GM12873 (cell line): Measurements from ENCODE around the gene POLE2.

Experiments used
- TF ChIP-seq, protein P1 (sequence below): IDR thresholded peaks from 2 replicates; pipeline ENCODE4 v1.5.1; 2012; ENCODE audit warnings: low read depth, mild to moderate bottlenecking, moderate library complexity, low read length, control low read depth; ENCODE audit not compliant: insufficient read depth; ENCODE audit errors: missing control alignments

Gene POLE2

DNA sequence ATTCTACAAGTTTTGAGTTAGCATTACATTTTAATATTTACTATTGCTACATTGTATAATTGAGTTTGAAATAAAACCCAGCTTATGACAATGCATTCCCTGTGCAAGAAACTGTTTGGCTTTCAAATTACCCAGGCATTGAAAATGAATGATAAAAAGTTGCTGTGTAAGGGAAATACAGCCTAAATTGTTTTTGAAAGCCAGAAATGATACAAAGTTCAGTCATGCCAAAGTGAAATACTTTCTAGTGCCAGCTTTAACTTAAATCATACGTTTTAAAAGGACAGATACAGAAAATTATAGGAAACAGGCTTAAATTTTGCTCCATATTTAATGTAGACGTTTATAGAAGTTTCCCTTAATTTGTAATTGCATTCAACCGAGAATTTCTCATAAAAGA is 64.6 kb downstream of the POLE2 start:
- TF ChIP-seq, protein P1, sequence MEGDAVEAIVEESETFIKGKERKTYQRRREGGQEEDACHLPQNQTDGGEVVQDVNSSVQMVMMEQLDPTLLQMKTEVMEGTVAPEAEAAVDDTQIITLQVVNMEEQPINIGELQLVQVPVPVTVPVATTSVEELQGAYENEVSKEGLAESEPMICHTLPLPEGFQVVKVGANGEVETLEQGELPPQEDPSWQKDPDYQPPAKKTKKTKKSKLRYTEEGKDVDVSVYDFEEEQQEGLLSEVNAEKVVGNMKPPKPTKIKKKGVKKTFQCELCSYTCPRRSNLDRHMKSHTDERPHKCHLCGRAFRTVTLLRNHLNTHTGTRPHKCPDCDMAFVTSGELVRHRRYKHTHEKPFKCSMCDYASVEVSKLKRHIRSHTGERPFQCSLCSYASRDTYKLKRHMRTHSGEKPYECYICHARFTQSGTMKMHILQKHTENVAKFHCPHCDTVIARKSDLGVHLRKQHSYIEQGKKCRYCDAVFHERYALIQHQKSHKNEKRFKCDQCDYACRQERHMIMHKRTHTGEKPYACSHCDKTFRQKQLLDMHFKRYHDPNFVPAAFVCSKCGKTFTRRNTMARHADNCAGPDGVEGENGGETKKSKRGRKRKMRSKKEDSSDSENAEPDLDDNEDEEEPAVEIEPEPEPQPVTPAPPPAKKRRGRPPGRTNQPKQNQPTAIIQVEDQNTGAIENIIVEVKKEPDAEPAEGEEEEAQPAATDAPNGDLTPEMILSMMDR: no peak

DNA sequence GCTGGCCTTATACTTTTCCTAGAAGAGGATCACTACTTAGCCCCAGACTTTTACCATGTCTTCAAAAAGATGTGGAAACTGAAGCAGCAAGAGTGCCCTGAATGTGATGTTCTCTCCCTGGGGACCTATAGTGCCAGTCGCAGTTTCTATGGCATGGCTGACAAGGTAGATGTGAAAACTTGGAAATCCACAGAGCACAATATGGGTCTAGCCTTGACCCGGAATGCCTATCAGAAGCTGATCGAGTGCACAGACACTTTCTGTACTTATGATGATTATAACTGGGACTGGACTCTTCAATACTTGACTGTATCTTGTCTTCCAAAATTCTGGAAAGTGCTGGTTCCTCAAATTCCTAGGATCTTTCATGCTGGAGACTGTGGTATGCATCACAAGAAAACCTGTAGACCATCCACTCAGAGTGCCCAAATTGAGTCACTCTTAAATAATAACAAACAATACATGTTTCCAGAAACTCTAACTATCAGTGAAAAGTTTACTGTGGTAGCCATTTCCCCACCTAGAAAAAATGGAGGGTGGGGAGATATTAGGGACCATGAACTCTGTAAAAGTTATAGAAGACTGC is 65.9 kb downstream of the POLE2 start:
- TF ChIP-seq, protein P1: no peak

DNA sequence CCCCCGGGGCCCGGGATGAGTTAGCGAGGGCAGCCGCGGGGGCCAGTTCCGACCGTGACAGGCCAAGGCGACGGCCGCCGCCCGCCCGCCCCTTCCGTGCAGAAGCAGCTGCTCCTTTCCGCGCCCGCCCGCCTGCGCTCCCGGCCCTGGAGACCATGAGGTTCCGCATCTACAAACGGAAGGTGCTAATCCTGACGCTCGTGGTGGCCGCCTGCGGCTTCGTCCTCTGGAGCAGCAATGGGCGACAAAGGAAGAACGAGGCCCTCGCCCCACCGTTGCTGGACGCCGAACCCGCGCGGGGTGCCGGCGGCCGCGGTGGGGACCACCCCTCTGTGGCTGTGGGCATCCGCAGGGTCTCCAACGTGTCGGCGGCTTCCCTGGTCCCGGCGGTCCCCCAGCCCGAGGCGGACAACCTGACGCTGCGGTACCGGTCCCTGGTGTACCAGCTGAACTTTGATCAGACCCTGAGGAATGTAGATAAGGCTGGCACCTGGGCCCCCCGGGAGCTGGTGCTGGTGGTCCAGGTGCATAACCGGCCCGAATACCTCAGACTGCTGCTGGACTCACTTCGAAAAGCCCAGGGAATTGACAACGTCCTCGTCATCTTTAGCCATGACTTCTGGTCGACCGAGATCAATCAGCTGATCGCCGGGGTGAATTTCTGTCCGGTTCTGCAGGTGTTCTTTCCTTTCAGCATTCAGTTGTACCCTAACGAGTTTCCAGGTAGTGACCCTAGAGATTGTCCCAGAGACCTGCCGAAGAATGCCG is 66.7 kb downstream of the POLE2 start:
- TF ChIP-seq, protein P1: no peak

DNA sequence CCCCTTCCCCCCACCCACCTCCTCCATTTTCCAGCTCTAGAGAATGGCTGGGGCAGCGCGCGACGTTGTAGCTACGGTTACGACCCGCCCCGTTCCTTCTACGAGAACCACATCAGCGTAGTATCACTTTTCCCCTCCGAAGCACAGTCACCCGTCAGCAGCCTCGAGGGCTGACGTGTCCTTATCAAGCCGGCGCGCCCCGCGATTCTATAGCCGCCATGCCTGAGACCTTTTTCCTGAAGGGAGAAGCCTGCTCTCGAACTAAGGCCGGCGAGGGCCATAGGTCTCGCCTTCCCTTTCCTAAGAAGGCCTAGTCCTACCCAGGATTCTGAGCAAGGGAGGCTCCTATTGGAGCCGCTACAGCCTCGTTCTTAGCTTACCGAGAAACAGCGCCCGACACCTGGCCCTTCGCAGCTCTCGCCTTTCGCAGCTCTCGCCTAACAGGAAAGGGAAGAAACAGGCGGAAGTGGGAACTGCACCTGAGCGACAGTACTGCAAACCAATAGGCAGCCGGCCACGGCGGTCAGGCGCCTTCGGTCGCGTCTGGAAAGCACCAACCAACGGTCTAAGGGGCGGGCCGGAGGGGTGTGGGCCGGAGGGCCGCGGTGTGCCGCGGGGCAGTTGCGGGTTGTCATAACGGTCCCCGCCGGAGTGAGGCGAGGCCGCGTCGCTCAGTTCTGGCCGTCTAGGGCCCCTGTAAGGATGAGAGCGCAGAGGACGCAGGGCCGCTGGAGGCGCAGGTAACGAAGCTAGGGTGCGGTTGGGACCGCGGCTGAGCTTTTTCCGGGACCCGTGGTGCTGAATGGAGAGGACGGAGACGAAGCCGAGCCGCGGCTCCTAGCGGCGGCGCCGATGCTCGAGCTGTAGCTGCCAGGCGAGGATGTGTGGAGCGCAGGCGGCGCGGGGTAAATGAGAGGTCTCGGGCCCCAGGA is 67.6 kb downstream of the POLE2 start, which contains the start of the genes MGAT2 and RPL36AL:
Gene MGAT2 (plus strand): TSS at position 618 of the 932 bp plus-strand sequence. CDS start 470 bp downstream, outside the sequence.
Gene RPL36AL (minus strand): TSS at position 445 of the 932 bp plus-strand sequence. CDS start 1,522 bp downstream, outside the sequence.
- TF ChIP-seq, protein P1: peak; percentile 42

DNA sequence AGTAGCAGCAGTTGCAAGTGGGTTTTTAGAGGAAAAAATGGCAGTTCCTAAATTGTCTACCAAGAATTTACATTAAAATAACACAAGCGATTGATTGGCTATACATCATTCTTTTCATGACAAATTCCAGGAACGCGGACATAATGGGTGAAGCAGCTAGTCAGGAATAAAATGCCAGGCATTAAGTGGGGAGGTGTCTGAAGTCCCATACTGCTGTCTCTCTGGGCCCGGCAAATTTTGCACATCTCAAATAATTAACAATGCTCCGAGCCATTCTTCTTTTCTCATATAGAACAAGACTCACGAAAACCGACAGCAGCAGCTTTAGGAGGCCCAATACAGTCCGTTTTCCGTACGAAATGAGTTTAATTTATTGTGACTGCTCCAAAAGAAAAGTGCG is 68.3 kb downstream of the POLE2 start:
- TF ChIP-seq, protein P1: no peak

DNA sequence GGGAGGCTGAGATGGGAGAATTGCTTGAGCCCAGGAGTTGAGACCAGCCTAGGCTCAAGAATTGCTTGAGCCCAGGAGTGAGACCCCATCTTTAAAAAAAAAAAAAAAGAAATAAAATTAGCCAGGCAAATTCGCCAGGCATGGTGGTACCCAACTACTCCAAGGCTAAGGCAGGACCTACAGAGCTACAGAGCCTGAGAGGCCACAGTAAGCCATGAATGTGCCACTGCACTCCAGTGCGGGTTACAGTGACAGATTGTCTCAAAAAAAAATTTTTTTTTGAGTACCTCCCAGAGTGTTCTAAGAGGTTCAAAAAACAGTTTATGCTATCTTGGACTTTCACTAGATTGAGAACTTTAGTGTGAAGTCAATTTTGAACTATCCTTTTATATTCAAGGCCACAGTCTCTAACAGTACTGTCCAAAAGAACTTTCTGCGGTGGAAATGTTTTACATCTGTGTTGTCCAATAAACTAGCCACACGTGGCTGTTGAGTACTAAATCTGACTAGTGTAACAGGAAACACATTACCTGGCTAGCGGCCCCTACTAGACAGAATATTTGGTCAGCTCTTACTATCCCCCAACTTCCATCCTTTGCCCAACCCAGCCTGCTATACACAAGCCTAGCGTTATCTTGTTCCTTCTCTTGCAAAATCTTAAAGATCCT is 70.0 kb downstream of the POLE2 start:
- TF ChIP-seq, protein P1: no peak

DNA sequence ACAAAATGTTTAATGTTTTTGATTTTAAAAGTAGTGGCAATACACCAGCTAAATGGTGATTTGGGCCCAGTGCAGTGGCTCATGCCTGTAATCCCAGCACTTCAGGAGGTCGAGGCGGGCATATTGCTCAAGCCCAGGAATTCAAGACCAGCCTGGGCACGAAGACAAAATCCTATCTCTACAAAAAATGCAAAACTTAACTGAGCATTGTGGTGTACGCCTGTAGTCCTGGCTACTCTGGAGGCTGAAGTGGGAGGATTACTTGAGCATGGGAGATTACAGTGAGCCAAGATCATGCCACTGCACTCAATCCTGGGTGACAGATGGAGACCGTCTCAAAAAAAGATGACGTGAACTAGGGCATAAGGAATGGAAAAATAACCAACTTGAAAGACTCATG is 72.2 kb downstream of the POLE2 start:
- TF ChIP-seq, protein P1: no peak
